A673 (cell line): Measurements from ENCODE around the gene BLVRB. TPM values are rescaled to one million over a fixed set of nuclear protein-coding genes. Genes with fewer than 3 reads are reported as not detected.
"Not testable (repeated sequence)": the region's sequence is repeated elsewhere in the genome, so short reads cannot be mapped to it uniquely, and the experiment has no call there.

ENCODE experiments used
- BruUV-seq: library from RNA; stranded (reverse); fragments of 400-500 nt; replicated peaks from 2 replicates; lab custom pipeline; 2021; lab: Mats Ljungman, UMichigan
- CTCF ChIA-PET: fragments of 300-600 bp; sonication (Branson Sonifier 250); formaldehyde crosslinking; loops from one replicate; lab custom pipeline; 2022; ENCODE audit warnings: antibody characterized with exemption; lab: Charles Lee
- POLR2A ChIA-PET: fragments of 300-600 bp; sonication (Branson Sonifier 250); formaldehyde crosslinking; loops from one replicate; lab custom pipeline; 2022; ENCODE audit warnings: antibody characterized with exemption; ENCODE audit not compliant: low non-redundant PET; lab: Charles Lee
- DNase-seq: peaks from one replicate; pipeline ENCODE4 v3.0.0-alpha.2; 2015; ENCODE audit warnings: low spot score
- H3K27ac ChIP-seq: fragments of 200-600 bp; sonication (generic); 2 replicates; pipeline ENCODE4 v1.5.1; 2016; ENCODE audit warnings: mixed run types, low read depth, mild to moderate bottlenecking, mixed read lengths, antibody characterized with exemption, low read length; ENCODE audit not compliant: poor library complexity, severe bottlenecking
- H3K27me3 ChIP-seq: fragments of 200-600 bp; sonication (generic); replicated peaks from 2 replicates; pipeline ENCODE4 v1.6.1; 2017; ENCODE audit warnings: mixed run types, low read depth, mild to moderate bottlenecking, mixed read lengths, antibody characterized with exemption, low read length; ENCODE audit not compliant: insufficient read depth, poor library complexity
- H3K36me3 ChIP-seq: fragments of 200-600 bp; sonication (generic); 2 replicates; pipeline ENCODE4 v1.6.1; 2016; ENCODE audit warnings: mixed run types, mild to moderate bottlenecking, mixed read lengths, antibody characterized with exemption, low read length; ENCODE audit not compliant: insufficient read depth, poor library complexity, severe bottlenecking
- H3K4me1 ChIP-seq: fragments of 200-600 bp; sonication (generic); 2 replicates; pipeline ENCODE4 v1.6.1; 2017; ENCODE audit warnings: mixed run types, mild to moderate bottlenecking, mixed read lengths, antibody characterized with exemption, low read length; ENCODE audit not compliant: insufficient read depth, poor library complexity, severe bottlenecking
- H3K4me3 ChIP-seq: fragments of 200-600 bp; sonication (generic); 2 replicates; pipeline ENCODE4 v1.5.1; 2016; ENCODE audit warnings: low read depth, mixed run types, mild to moderate bottlenecking, mixed read lengths, low read length; ENCODE audit not compliant: poor library complexity, severe bottlenecking
- H3K9me3 ChIP-seq: fragments of 200-600 bp; sonication (generic); 2 replicates; pipeline ENCODE4 v1.6.1; 2016; ENCODE audit warnings: mixed run types, low read depth, mild to moderate bottlenecking, mixed read lengths, antibody characterized with exemption, low read length; ENCODE audit not compliant: poor library complexity, severe bottlenecking
- CTCF ChIP-seq: fragments of 300-800, 200-600 bp; sonication (generic); conservative IDR thresholded peaks from 2 replicates; pipeline ENCODE4 v1.5.1; 2017; ENCODE audit warnings: low read depth, mild to moderate bottlenecking, antibody characterized with exemption, low read length, moderate library complexity, mixed read lengths
- EZH2 ChIP-seq: fragments of 200-600 bp; sonication (generic); IDR thresholded peaks from 2 replicates; pipeline ENCODE4 v1.6.1; 2017; ENCODE audit warnings: borderline replicate concordance, low read depth, mild to moderate bottlenecking, mixed read lengths, antibody characterized with exemption, low read length; ENCODE audit not compliant: poor library complexity, severe bottlenecking
- intact Hi-C: fragments of 100-400 bp; cut with micrococcal nuclease; formaldehyde crosslinking; loops from one replicate; pipeline ENCODE4 v1.10.0; 2022; ENCODE audit not compliant: unreplicated experiment
- total RNA-seq: library from RNA; stranded (reverse); gene quantifications from 2 replicates; pipeline ENCODE4 v1.2.3, GENCODE V29; 2021

The BLVRB gene
- total RNA-seq, 1 experiment from 2014 or later = 36.1 TPM

- Histone ChIP-seq H3K36me3 (no peaks in the 10 kb centered on the region), H3K9me3 (no peaks in the 10 kb centered on the region), H3K4me1 (peaks cover 22% of the 10 kb centered on the region), H3K27ac (peak overlapping the region; percentile 64), H3K27me3 (no peaks in the 10 kb centered on the region), H3K4me3 (peak overlapping the region; percentile 73)
- intact Hi-C loops = loop anchor here (1.0 to 10.0 kb wide), 2 partner anchors 21 to 130 kb away; partner anchors contain the start of gene SERTAD3
- no peak for TF ChIP-seq CTCF
- TF ChIP-seq EZH2 = no peak
- ChIA-PET POLR2A (interaction anchor here (0.6 to 0.8 kb wide), 2 partner anchors 9 to 160 kb away, joined by 4 to 11 read pairs; no protein-coding TSS in a partner anchor), CTCF (interaction anchor here (1.0 to 1.8 kb wide), 7 partner anchors 12 to 170 kb away, joined by 3 to 9 read pairs (median 4); no protein-coding TSS in a partner anchor)
- TSS peak; percentile 76 for BruUV-seq
- DNase-seq = peak; percentile 60
Measured at GRCh38 chr19:40465025-40465556, 454 bp downstream of the BLVRB start.

- DNase-seq = peak; percentile 94
- POLR2A ChIA-PET = interaction anchor here (0.8 kb wide), 1 partner anchor 160 kb away, joined by 4 read pairs; no protein-coding TSS in a partner anchor
- Histone ChIP-seq H3K9me3 (no peaks in the 10 kb centered on the region), H3K4me3 (peak overlapping the region; percentile 73), H3K27ac (peak overlapping the region; percentile 64), H3K27me3 (no peaks in the 10 kb centered on the region), H3K4me1 (peaks cover 22% of the 10 kb centered on the region), H3K36me3 (no peaks in the 10 kb centered on the region)
- CTCF ChIA-PET = interaction anchor here (0.6 to 1.8 kb wide), 10 partner anchors 10 to 362 kb away, joined by 3 to 9 read pairs (median 4); no protein-coding TSS in a partner anchor
- no TSS peak for BruUV-seq
- TF ChIP-seq CTCF = peak; percentile 80
- TF ChIP-seq EZH2 = no peak
- intact Hi-C loops = loop anchor here (1.0 to 10.0 kb wide), 2 partner anchors 20 to 130 kb away; partner anchors contain the start of gene SERTAD3
Measured at GRCh38 chr19:40464059-40465024, 1.2 kb downstream of the BLVRB start.

- H3K36me3 ChIP-seq, BruUV-seq, H3K4me3 ChIP-seq, H3K9me3 ChIP-seq, H3K27me3 ChIP-seq, POLR2A ChIA-PET: not testable (repeated sequence)
- DNase-seq = peak; percentile 30
- peak overlapping the region; percentile 64 for H3K27ac ChIP-seq
- peaks cover 22% of the 10 kb centered on the region for H3K4me1 ChIP-seq
- CTCF ChIA-PET = interaction anchor here (0.6 to 1.8 kb wide), 9 partner anchors 9 to 177 kb away, joined by 3 to 9 read pairs (median 4); no protein-coding TSS in a partner anchor
- intact Hi-C loops = loop anchor here (10.0 kb wide), 1 partner anchor 131 kb away; no protein-coding TSS in a partner anchor
Measured at GRCh38 chr19:40463587-40464037, 1.9 kb downstream of the BLVRB start.
